GM21723 (cell line): ENCODE data around the gene TTLL4.

ENCODE experiments used
- ATAC-seq: cut with Tn5 transposase; IDR thresholded peaks from one replicate; pipeline ENCODE4 v1.9.1; 2021; ENCODE audit warnings: mild to moderate bottlenecking, moderate library complexity; ENCODE audit not compliant: unreplicated experiment

Gene TTLL4

GRCh38 chr2:218780851-218781690, 70.4 kb downstream of the TTLL4 start:
- no peak for ATAC-seq

DNA sequence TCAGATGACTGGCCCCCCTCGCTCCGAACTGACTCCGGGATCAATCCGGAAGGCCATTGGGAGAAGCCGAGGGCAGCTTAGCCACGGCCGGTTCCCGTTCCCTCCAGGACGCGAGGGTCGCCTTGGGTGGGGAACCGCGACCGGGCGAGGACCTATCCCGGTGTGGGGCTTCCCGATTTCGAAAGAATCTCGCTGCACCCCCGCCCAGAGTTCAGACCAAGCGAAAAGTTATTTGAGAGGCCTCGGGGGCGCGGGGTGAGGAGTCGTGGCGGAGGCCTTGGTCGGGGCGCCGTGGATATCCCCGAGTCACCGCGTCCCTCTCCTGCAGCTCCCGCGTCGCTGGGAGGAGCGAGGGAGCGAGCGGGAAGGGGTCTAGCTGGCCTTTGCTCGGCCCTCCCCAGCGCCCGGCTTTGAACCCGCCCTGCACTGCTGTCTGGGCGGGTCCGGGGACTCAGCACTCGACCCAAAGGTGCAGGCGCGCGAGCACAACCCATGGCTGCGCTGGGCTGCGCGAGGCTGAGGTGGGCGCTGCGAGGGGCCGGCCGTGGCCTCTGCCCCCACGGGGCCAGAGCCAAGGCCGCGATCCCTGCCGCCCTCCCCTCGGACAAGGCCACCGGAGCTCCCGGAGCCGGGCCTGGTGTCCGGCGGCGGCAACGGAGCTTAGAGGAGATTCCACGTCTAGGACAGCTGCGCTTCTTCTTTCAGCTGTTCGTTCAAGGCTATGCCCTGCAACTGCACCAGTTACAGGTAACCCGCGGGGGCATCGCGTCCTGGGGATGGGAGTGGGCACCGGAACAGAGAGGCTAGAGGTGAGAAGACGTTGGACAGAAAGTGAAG, 71.3 kb downstream of the TTLL4 start, which contains the start of gene CYP27A1:
CYP27A1 (plus strand) TSS at position 457 of the 837 bp plus-strand sequence; CDS start at position 493, 36 bp downstream.
- ATAC-seq, result no peak

DNA sequence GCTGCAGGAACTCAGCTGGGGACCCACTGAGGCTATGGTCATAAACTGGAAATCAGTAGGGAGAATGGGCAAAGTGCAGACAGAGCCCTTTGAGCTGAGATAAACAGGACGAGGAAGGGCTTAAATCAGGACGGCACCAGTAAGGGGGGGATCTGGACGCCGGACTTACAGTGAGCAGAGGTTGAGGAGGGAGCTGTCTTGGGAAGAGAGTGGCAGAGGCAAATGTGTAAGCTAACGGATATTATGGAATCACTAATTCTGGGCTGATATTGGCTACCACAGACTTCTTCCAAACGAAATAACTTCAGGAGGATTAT, 71.9 kb downstream of the TTLL4 start:
- no peak for ATAC-seq

DNA sequence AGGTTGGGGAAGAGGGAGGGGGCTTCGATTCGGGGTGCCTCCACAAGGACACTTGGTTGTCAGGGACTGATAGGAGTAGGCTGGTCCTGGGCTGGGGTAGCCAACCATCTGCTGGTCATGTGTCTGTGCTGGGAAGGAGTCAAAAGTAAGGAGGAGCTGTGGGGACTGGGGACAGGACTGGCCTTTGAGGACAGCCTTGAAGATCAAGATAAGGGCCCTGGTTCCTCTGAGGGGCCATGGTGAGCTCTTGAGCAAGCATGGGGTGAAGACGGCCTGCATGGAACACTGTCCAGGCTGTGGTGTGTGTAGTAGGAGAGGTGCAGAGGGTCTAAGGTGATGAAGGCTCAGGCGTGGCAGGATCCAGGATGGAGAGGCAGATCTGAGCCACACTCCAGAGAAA, 73.1 kb downstream of the TTLL4 start:
- no peak for ATAC-seq

- no peak for ATAC-seq
Observed at GRCh38 chr2:218785103-218785502, 74.5 kb downstream of the TTLL4 start.

DNA sequence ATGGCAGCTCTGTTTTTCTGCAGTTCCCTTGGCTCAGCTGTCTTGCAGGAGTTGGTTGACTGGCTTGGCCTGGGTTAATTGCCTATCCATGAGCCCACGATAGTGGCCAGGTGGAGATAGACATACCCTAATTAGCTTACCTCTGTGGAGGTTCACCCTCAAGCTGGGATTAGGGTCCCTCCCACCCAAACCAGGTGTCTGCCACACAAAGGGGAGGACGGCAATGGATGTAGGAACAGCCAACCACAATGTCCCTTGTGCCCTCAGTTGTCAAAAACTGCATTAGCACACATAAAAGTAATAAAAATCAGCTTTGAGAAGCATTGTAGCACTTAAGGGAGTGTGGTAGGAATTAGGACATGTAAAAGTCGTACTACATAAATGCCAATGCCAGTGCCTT, 75.5 kb downstream of the TTLL4 start:
- no peak for ATAC-seq

- ATAC-seq, result no peak
Observed at GRCh38 chr2:218788529-218789255, 78.1 kb downstream of the TTLL4 start.

GRCh38 chr2:218792433-218792832, 81.8 kb downstream of the TTLL4 start:
- no peak for ATAC-seq

DNA sequence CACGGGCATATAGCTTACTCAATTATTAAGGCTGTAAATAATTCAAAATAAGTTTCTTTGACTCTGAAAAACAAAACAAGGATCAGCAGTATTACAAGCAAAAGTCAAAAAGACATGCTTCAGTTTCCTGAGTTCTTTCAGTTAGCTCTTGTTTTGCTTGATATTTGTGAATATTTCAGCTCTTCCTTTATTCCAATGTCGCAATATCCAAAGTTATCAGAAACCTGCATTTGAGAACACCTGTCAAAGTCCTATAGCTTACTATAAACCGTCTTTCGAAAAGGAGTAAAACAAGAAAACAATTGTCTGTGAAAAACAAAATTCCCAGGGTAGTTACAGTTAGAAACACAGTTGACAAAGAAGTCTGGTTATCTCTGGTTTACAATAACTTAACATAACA, 86.1 kb downstream of the TTLL4 start:
- ATAC-seq, result no peak

- no peak for ATAC-seq
Observed at GRCh38 chr2:218798767-218799504, 88.3 kb downstream of the TTLL4 start.

- no peak for ATAC-seq
Observed at GRCh38 chr2:218799990-218800389, 89.4 kb downstream of the TTLL4 start.

DNA sequence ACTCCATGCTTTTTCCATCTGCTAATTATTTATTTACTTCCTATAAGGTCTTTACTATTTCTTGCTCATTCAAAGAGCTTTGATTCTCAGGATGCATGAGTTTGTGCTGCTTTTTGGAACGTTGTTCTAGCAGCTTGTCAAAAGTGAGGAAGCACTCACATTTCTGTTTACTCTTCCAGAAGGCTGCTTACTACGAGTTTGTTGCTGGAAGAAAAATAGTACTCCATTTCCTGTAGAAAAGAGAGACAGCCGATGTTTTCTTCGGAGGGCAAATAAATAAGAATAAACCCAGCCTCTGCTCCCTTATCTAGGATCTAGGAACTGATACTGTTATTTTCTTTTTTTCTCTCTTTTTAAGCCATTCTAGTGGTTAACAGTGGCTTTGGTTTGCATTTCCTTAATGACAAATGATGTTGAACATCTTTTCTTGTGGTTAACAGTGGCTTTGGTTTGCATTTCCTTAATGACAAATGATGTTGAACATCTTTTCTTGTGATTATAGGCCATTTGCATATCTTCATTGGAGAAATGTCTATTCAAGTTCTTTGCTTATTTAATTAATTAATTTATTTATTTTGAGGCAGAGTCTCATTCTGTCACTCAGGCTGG, 91.9 kb downstream of the TTLL4 start:
- no peak for ATAC-seq

DNA sequence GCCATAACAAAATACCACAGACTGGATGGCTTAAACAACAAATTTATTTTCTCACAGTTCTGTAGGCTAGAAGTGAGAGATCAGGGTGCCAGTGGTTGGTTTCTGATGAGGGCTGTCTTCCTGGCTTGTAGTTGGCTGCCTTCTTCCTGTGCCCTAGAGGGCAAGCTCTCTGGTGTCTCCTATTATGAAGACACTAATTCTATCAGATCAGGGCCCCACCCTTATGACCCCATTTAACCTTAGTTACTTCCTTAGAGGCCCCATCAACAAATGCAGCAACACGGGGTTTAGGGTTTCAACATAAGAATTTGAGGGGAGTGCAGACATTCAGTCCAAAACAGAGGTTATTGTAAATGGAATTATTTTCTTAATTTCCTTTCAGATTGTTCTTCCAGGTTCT, 94.2 kb downstream of the TTLL4 start:
- ATAC-seq, result no peak
